GM20000 (cell line): Measurements from ENCODE around the gene PAK1.

Source experiments
- DNase-seq: peaks from one replicate; pipeline ENCODE4 v3.0.0; 2012; ENCODE audit warnings: low spot score
- CTCF ChIP-seq: IDR thresholded peaks from 2 replicates; pipeline ENCODE4 v1.5.1; 2012; ENCODE audit warnings: mild to moderate bottlenecking, control low read depth; ENCODE audit errors: extremely low read depth, missing control alignments

PAK1 gene

GRCh38 chr11:77449060-77449521 lies 24.8 kb downstream of the PAK1 start:
- TF ChIP-seq CTCF: no peak
- DNase-seq: peak; percentile 50

GRCh38 chr11:77448269-77448668 lies 25.6 kb downstream of the PAK1 start:
- TF ChIP-seq CTCF: no peak
- DNase-seq: no peak

- DNase-seq: no peak
- TF ChIP-seq CTCF: no peak
Observed at GRCh38 chr11:77446911-77447629, 26.8 kb downstream of the PAK1 start.

DNA sequence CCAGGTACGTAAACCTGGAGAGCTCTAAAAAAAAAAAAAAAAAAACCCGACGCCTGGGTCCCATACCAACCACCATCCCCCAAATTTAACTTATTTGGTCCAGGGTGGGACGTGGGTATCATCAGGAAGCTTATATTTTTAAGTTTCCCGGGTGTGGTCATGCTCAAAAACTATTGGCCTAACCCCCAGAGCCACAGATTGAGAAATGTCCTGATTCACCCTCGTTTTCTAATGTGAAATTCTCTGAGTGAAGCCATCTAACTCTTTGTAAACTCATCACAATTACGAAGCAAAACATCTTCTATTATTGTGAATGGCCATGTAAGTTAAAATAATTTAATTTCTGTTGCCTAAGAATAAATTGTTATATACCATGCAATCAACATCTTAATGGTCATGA lies 29.6 kb downstream of the PAK1 start:
- no peak for TF ChIP-seq CTCF

DNA sequence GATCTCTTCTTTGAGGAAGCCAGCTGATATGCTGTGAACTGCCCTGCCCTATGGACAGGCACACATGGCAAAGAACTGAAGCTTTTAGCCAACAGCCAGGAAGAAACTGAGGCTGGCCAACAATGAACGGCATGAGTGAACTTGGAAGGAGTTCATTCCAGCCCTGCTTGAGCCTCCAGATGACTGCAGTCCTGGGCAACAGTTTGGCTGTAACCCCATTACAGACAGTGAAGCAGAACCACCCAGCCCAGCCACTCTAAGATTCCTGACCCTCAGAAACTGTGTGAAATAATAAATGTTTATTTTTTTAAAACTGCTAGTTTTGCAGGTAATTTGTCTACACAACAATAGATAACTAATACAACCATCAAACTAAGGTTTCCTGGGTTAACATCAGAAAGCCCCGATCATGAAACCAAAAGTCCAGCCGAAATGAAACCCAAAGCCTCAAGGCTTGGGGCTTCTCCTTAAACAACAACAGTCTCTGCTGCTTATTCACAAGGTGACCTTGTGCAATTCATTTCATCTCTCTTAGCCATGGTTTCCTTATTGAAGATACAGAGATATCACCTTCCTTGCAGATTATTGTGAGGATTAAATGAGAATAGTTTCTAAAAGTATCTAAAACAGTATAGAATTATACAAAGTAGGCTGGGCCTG lies 31.4 kb downstream of the PAK1 start:
- no peak for TF ChIP-seq CTCF
- peak; percentile 49 for DNase-seq

More for the DNA sequence above, 29.6 kb downstream of the PAK1 start:
- DNase-seq: no peak

- TF ChIP-seq CTCF: no peak
- no peak for DNase-seq
Observed at GRCh38 chr11:77441426-77441825, 32.5 kb downstream of the PAK1 start.

DNA sequence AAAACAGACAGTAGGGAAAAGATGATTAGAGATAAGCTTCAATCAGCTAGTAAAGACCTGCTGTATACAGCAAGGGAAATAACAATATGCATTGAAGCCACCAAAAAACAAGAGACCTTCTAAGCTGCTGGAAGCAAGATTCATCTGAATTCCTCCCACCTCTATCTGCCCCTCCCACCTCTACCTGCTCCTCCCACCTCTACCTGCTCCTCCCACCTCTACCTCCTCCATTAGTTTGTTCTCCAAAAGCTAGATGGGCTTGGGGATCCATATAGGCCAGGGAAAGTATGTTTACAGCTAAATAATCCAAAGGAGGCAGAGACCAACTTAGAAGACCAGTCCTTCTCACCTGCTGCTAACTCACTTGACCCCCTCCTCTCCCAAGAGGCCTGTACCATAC lies 33.2 kb downstream of the PAK1 start:
- DNase-seq: no peak
- TF ChIP-seq CTCF: no peak
